GM21717 (cell line): ENCODE results near the gene EYA2.

Experiments used
- ATAC-seq: cut with Tn5 transposase; IDR thresholded peaks from one replicate; pipeline ENCODE4 v1.9.1; 2021; ENCODE audit warnings: mild to moderate bottlenecking, moderate library complexity; ENCODE audit not compliant: unreplicated experiment

EYA2 gene

GRCh38 chr20:47127546-47127945 is 232.9 kb downstream of the EYA2 start:
- ATAC-seq, result no peak

GRCh38 chr20:47127999-47128398 is 233.4 kb downstream of the EYA2 start:
- ATAC-seq, result no peak

- ATAC-seq, result no peak
These were observed 234.7 kb downstream of the EYA2 start for GRCh38 chr20:47129306-47129705.

GRCh38 chr20:47133809-47134456 is 239.3 kb downstream of the EYA2 start:
- ATAC-seq, result no peak

GRCh38 chr20:47136782-47137181 is 242.1 kb downstream of the EYA2 start:
- ATAC-seq, result no peak

GRCh38 chr20:47137231-47137870 is 242.7 kb downstream of the EYA2 start:
- no peak for ATAC-seq

- no peak for ATAC-seq
These were observed 245.4 kb downstream of the EYA2 start for GRCh38 chr20:47139934-47140535.

- no peak for ATAC-seq
These were observed 246.8 kb downstream of the EYA2 start for GRCh38 chr20:47141350-47141921.

GRCh38 chr20:47141941-47142773 is 247.5 kb downstream of the EYA2 start:
- no peak for ATAC-seq

GRCh38 chr20:47142774-47143170 is 248.1 kb downstream of the EYA2 start:
- ATAC-seq, result no peak

GRCh38 chr20:47143657-47144056 is 249.0 kb downstream of the EYA2 start:
- ATAC-seq, result no peak

- ATAC-seq, result no peak
These were observed 249.8 kb downstream of the EYA2 start for GRCh38 chr20:47144463-47144862.

- ATAC-seq, result no peak
These were observed 252.0 kb downstream of the EYA2 start for GRCh38 chr20:47146686-47147085.

- ATAC-seq, result no peak
These were observed 253.4 kb downstream of the EYA2 start for GRCh38 chr20:47148059-47148458.

- ATAC-seq, result no peak
These were observed 255.3 kb downstream of the EYA2 start for GRCh38 chr20:47149939-47150338.

- no peak for ATAC-seq
These were observed 255.9 kb downstream of the EYA2 start for GRCh38 chr20:47150403-47151152.

GRCh38 chr20:47152068-47152467 is 257.4 kb downstream of the EYA2 start:
- no peak for ATAC-seq

- no peak for ATAC-seq
These were observed 259.4 kb downstream of the EYA2 start for GRCh38 chr20:47154089-47154488.

- ATAC-seq, result no peak
These were observed 261.9 kb downstream of the EYA2 start for GRCh38 chr20:47156301-47157137.

GRCh38 chr20:47159166-47159565 is 264.5 kb downstream of the EYA2 start:
- no peak for ATAC-seq
